ENCODE data around the gene TNK2.

DNA sequence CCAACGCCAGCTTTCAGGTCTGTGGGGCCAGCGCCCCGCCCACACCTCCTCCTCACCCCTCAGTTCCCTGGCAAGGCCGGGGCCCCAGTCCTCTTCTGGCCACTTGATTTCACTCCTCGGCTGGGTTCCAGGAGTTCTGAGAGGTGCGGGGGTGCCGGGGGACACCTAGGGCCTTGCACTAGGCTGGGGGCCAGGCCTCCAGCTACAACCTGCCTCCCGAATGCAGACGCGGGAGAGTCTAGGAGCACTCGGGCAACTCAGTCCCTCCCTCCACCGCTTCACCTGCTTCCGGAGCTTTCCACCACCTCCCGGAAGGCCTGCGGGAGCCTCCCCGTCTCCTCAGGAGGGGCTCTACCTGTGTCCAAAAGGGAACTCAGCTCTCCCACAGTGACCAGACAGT lies 35.6 kb downstream of the TNK2 start:
- TF ChIP-seq, protein P1, sequence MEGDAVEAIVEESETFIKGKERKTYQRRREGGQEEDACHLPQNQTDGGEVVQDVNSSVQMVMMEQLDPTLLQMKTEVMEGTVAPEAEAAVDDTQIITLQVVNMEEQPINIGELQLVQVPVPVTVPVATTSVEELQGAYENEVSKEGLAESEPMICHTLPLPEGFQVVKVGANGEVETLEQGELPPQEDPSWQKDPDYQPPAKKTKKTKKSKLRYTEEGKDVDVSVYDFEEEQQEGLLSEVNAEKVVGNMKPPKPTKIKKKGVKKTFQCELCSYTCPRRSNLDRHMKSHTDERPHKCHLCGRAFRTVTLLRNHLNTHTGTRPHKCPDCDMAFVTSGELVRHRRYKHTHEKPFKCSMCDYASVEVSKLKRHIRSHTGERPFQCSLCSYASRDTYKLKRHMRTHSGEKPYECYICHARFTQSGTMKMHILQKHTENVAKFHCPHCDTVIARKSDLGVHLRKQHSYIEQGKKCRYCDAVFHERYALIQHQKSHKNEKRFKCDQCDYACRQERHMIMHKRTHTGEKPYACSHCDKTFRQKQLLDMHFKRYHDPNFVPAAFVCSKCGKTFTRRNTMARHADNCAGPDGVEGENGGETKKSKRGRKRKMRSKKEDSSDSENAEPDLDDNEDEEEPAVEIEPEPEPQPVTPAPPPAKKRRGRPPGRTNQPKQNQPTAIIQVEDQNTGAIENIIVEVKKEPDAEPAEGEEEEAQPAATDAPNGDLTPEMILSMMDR (IDR thresholded peaks at IDR 0.05; ENCODE audit: control extremely low read depth in 1 of 3, insufficient read depth in 1 of 3, low read depth in 1 of 3, low read length in 3 of 3) = no peak
- TF ChIP-seq EZH2 (IDR thresholded peaks at IDR 0.05; ENCODE audit: low read depth, low read length, severe bottlenecking) (no peak), CHD1 (IDR thresholded peaks at IDR 0.05; ENCODE audit: low read depth, low read length) (no peak), POLR2AphosphoS5 (IDR thresholded peaks at IDR 0.05; ENCODE audit: low read depth, low read length) (no peak), TAF1 (IDR thresholded peaks at IDR 0.05; ENCODE audit: low read depth, low read length) (no peak), CEBPB (IDR thresholded peaks at IDR 0.05; ENCODE audit: low read depth, low read length) (no peak), CREB1 (IDR thresholded peaks at IDR 0.05) (no peak), SP2 (IDR thresholded peaks at IDR 0.05; ENCODE audit: low read length) (no peak), GABPA (IDR thresholded peaks at IDR 0.05; ENCODE audit: borderline replicate concordance, insufficient read depth, low read length) (no peak), POLR2A (IDR thresholded peaks at IDR 0.05; ENCODE audit: control extremely low read depth in 1 of 2, low read depth in 2 of 2, low read length in 2 of 2) (no peak), RAD21 (IDR thresholded peaks at IDR 0.05 in 1 of 2, conservative IDR thresholded peaks at IDR 0.05 in 1 of 2; ENCODE audit: low read depth in 2 of 2, low read length in 2 of 2) (no peak)
